Adrenal gland (tissue), 12 donors: ENCODE measurements around the gene PSMD14. TPM values are rescaled to one million over a fixed set of nuclear protein-coding genes. Genes with fewer than 3 reads are reported as not detected.

Experiments used
- DNase-seq, 7 donors: peaks; one replicate each; pipeline ENCODE4 v3.0.0-alpha.2; 2019 to 2020
- H3K27ac ChIP-seq, 5 donors: fragments of 200-600 bp; sonication (generic) in 4 of 5; 1 replicate in 3 of 5; 2 replicates in 2 of 5; pipeline versions ENCODE4 v1.5.1 to v1.8.0; 2016 to 2020; ENCODE audit warnings: mild to moderate bottlenecking in 1 of 5
- H3K27me3 ChIP-seq: fragments of 200-600 bp; 2 replicates; pipeline ENCODE4 v1.8.0; 2021
- H3K36me3 ChIP-seq, 2 donors: fragments of 200-600 bp; replicated peaks in 1 of 2; 1 replicate in 1 of 2; 2 replicates in 1 of 2; pipeline versions ENCODE4 v1.5.1 to v1.8.0; 2018 to 2022
- H3K4me1 ChIP-seq, 2 donors: fragments of 200-600 bp; replicated peaks in 1 of 2; 1 replicate in 1 of 2; 2 replicates in 1 of 2; pipeline versions ENCODE4 v1.5.1 to v1.8.0; 2018 to 2021
- H3K4me3 ChIP-seq, 4 donors: fragments of 200-600 bp; sonication (generic) in 3 of 4; one replicate each; pipeline ENCODE4 v1.5.1; 2016 to 2018
- H3K9me3 ChIP-seq, 3 donors: fragments of 200-600 bp; sonication (generic) in 1 of 3; replicated peaks in 1 of 3; 1 replicate in 2 of 3; 2 replicates in 1 of 3; pipeline versions ENCODE4 v1.5.1 to v1.8.0; 2016 to 2021
- CTCF ChIP-seq, 6 experiments: fragments of 450-650 bp in 4 of 6; fragments of 200-600 bp in 2 of 6; sonication (generic) in 1 of 6; IDR thresholded peaks; 1 replicate in 5 of 6; 2 replicates in 1 of 6; pipeline versions ENCODE4 v1.5.1 to v1.8.0; 2016 to 2021; ENCODE audit warnings: antibody characterized with exemption in 6 of 6, mild to moderate bottlenecking in 2 of 6, moderate library complexity in 1 of 6
- POLR2A ChIP-seq, 2 donors: fragments of 450-650 bp; IDR thresholded peaks; one replicate each; pipeline ENCODE4 v1.6.1; 2017; ENCODE audit warnings: antibody characterized with exemption in 2 of 2, mild to moderate bottlenecking in 2 of 2, moderate library complexity in 1 of 2
- WGBS, 4 donors: extraction: QIAGEN DNeasy Blood & Tissue Kit in 2 of 4; methylation state at CpG; one replicate each; pipeline versions ENCODE4 v1.1.5 to v1.1.7; 2013 to 2017; 5-methylcytosine and 5-hydroxymethylcytosine counted together
- intact Hi-C, 2 donors: fragments of 100-400 bp; cut with DNase I; formaldehyde crosslinking; loops; one replicate each; pipeline versions ENCODE4 v1.14.1 to v1.15.0; 2022 to 2023
- polyA plus RNA-seq, 3 donors: library from polyadenylated mRNA; stranded (reverse); fragments of 200-250 nt in 2 of 3; fragments of 350-450 nt in 1 of 3; fragmentation: Illumina TruSeq in 1 of 3; extraction: RNeasy Lipid Tissue Mini Kit (QIAGEN cat#74804) in 1 of 3; gene quantifications; one replicate each; pipeline ENCODE4 v1.2.3, GENCODE V29; 2013 to 2014
- total RNA-seq, 9 donors: library from RNA; depleted of rRNA in 4 of 9; stranded (reverse); fragments of >200 nt in 4 of 9; fragments of 120-200 nt in 1 of 9; fragmentation: NEBNext Ultra II Directional in 1 of 9; extraction: Animal tissue kit (Norgen Biotek cat#: 25700) in 1 of 9; gene quantifications; one replicate each; pipeline versions ENCODE4 v1.1.0 to v1.2.4, GENCODE V29; 2013 to 2023
- donor health status: healthy with polysubstance abuse.
- donor health status: Bipolar disorder and iron deficiency.
- donor health status: DM: yes; HTN: yes; CAD: no.
- donor health status: DM: no; HTN: no; CAD: no.
- donor health status: DM: no; HTN: no; CAD: no.
- donor health status: DM: yes; HTN: yes; CAD: no.

PSMD14 gene
- total and polyA plus RNA-seq, 12 donors, result 19.8 to 182 (median 50.2) TPM

GRCh38 chr2:161381546-161381945, 73.3 kb downstream of the PSMD14 start:
- intact Hi-C loops, result no loop called here
- Histone ChIP-seq H3K9me3 (no peaks in the 10 kb centered on the region), H3K4me3 (no peak overlapping the region), H3K27me3 (no peaks in the 10 kb centered on the region), H3K4me1 (no peaks in the 10 kb centered on the region), H3K36me3 (no peaks in the 10 kb centered on the region), H3K27ac (no peak overlapping the region)
- no peak for DNase-seq
- 63 to 80% (median 73%) methylated on average over 3 of the region's 3 CpGs for WGBS, 4 donors
- TF ChIP-seq POLR2A (IDR thresholded peaks at IDR 0.05) (no peak), CTCF (IDR thresholded peaks at IDR 0.05) (no peak)

GRCh38 chr2:161382747-161383146, 74.5 kb downstream of the PSMD14 start:
- DNase-seq, result no peak
- no peak overlapping the region for H3K4me3 ChIP-seq
- no peaks in the 10 kb centered on the region for H3K9me3 ChIP-seq
- H3K27ac ChIP-seq, result no peak overlapping the region
- no peaks in the 10 kb centered on the region for H3K4me1 ChIP-seq
- H3K27me3 ChIP-seq, result no peaks in the 10 kb centered on the region
- WGBS, 4 donors, result 96 to 99% (median 98%) methylated on average over 4 of the region's 4 CpGs
- no peaks in the 10 kb centered on the region for H3K36me3 ChIP-seq
- no peak for TF ChIP-seq POLR2A (IDR thresholded peaks at IDR 0.05)
- no peak for TF ChIP-seq CTCF (IDR thresholded peaks at IDR 0.05)
- intact Hi-C loops, result no loop called here

GRCh38 chr2:161384864-161385263, 76.6 kb downstream of the PSMD14 start:
- no peak overlapping the region for H3K4me3 ChIP-seq
- no peaks in the 10 kb centered on the region for H3K27me3 ChIP-seq
- DNase-seq, result no peak
- H3K36me3 ChIP-seq, result no peaks in the 10 kb centered on the region
- no peaks in the 10 kb centered on the region for H3K4me1 ChIP-seq
- H3K27ac ChIP-seq, result no peak overlapping the region
- TF ChIP-seq CTCF (IDR thresholded peaks at IDR 0.05), result no peak
- no peak for TF ChIP-seq POLR2A (IDR thresholded peaks at IDR 0.05)
- H3K9me3 ChIP-seq, result no peaks in the 10 kb centered on the region
- intact Hi-C loops, result no loop called here

- no peaks in the 10 kb centered on the region for H3K27me3 ChIP-seq
- 67 to 74% (median 73%) methylated on average over 2 of the region's 2 CpGs for WGBS, 4 donors
- H3K36me3 ChIP-seq, result no peaks in the 10 kb centered on the region
- peaks cover 0 to 4% of the 10 kb centered on the region in 2 donors for H3K4me1 ChIP-seq
- TF ChIP-seq CTCF (IDR thresholded peaks at IDR 0.05), result no peak
- no peak for TF ChIP-seq POLR2A (IDR thresholded peaks at IDR 0.05)
- no peak overlapping the region for H3K27ac ChIP-seq
- no peaks in the 10 kb centered on the region for H3K9me3 ChIP-seq
- intact Hi-C loops, result no loop called here
- no peak overlapping the region for H3K4me3 ChIP-seq
- no peak for DNase-seq
Measured at GRCh38 chr2:161386228-161386824, 78.1 kb downstream of the PSMD14 start.
